Activated naive CD8-positive, alpha-beta T cell (primary cell): ENCODE data around the gene ADAMTSL1.

ENCODE experiments used
- H3K27ac Mint-ChIP-seq: one replicate; pipeline ENCODE4 v1.8.0; 2021; ENCODE audit warnings: mixed read lengths
- H3K27me3 Mint-ChIP-seq: one replicate; pipeline ENCODE4 v1.8.0; 2021; ENCODE audit warnings: mixed read lengths
- H3K36me3 Mint-ChIP-seq: one replicate; pipeline ENCODE4 v1.8.0; 2021; ENCODE audit warnings: mixed read lengths
- H3K4me1 Mint-ChIP-seq: one replicate; pipeline ENCODE4 v1.8.0; 2021; ENCODE audit warnings: low read depth, mixed read lengths
- H3K4me3 Mint-ChIP-seq: one replicate; pipeline ENCODE4 v1.8.0; 2021; ENCODE audit warnings: mild to moderate bottlenecking, mixed read lengths
- H3K9me3 Mint-ChIP-seq: one replicate; pipeline ENCODE4 v1.8.0; 2021; ENCODE audit warnings: low read depth, mixed read lengths

ADAMTSL1 gene

GRCh38 chr9:18473652-18474279 lies at the start of gene ADAMTSL1:
Gene ADAMTSL1 (plus strand): TSS chr9:18474153. CDS start chr9:18474233, 80 bp downstream.
- Mint-ChIP-seq H3K4me1 (no peaks in the 10 kb centered on the region), H3K27ac (no peak within 1 kb of the TSS), H3K36me3 (no peaks in the 10 kb centered on the region), H3K27me3 (peaks cover 6% of the 10 kb centered on the region), H3K4me3 (no peak within 1 kb of the TSS), H3K9me3 (no peaks in the 10 kb centered on the region)

- H3K27me3 Mint-ChIP-seq: peaks cover 5% of the 10 kb centered on the region
- no peak overlapping the region for H3K4me3 Mint-ChIP-seq
- H3K4me1 Mint-ChIP-seq: no peaks in the 10 kb centered on the region
- no peaks in the 10 kb centered on the region for H3K9me3 Mint-ChIP-seq
- H3K27ac Mint-ChIP-seq: no peak overlapping the region
- H3K36me3 Mint-ChIP-seq: no peaks in the 10 kb centered on the region
Measured at GRCh38 chr9:18427691-18428090, 46.3 kb upstream of the ADAMTSL1 start.

DNA sequence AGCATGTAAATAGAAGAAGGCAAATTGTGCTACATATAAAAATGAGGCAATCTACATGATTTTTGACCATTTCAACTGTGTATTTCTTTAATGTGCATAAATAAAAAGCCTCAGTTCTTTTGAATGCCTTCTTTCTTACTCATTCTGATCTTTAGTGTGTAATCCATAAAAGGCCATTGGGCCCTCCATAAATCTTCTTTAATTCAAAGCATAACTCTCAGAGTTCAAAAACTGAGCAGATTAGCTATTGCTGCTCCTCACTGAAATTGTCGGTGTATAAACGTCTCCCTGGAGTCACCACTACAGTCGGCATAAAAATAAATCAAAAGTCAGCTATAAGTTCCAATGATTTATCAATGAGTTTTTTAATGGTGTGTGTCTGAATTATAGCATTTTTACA lies 45.3 kb upstream of the ADAMTSL1 start:
- H3K27ac Mint-ChIP-seq: no peak overlapping the region
- H3K27me3 Mint-ChIP-seq: peaks cover 2% of the 10 kb centered on the region
- no peaks in the 10 kb centered on the region for H3K36me3 Mint-ChIP-seq
- no peak overlapping the region for H3K4me3 Mint-ChIP-seq
- H3K9me3 Mint-ChIP-seq: no peaks in the 10 kb centered on the region
- H3K4me1 Mint-ChIP-seq: no peaks in the 10 kb centered on the region

- H3K4me3 Mint-ChIP-seq: no peak overlapping the region
Measured at GRCh38 chr9:18429070-18429469, 44.9 kb upstream of the ADAMTSL1 start.

GRCh38 chr9:18433620-18434019 lies 40.3 kb upstream of the ADAMTSL1 start:
- Mint-ChIP-seq H3K27me3 (peaks cover 13% of the 10 kb centered on the region), H3K36me3 (no peaks in the 10 kb centered on the region), H3K27ac (no peak overlapping the region), H3K4me1 (peaks cover 2% of the 10 kb centered on the region), H3K9me3 (no peaks in the 10 kb centered on the region), H3K4me3 (no peak overlapping the region)

More at GRCh38 chr9:18429070-18429469, 44.9 kb upstream of the ADAMTSL1 start:
- H3K9me3 Mint-ChIP-seq: no peaks in the 10 kb centered on the region
- peaks cover 2% of the 10 kb centered on the region for H3K27me3 Mint-ChIP-seq
- no peaks in the 10 kb centered on the region for H3K4me1 Mint-ChIP-seq
- no peaks in the 10 kb centered on the region for H3K36me3 Mint-ChIP-seq
- H3K27ac Mint-ChIP-seq: no peak overlapping the region

DNA sequence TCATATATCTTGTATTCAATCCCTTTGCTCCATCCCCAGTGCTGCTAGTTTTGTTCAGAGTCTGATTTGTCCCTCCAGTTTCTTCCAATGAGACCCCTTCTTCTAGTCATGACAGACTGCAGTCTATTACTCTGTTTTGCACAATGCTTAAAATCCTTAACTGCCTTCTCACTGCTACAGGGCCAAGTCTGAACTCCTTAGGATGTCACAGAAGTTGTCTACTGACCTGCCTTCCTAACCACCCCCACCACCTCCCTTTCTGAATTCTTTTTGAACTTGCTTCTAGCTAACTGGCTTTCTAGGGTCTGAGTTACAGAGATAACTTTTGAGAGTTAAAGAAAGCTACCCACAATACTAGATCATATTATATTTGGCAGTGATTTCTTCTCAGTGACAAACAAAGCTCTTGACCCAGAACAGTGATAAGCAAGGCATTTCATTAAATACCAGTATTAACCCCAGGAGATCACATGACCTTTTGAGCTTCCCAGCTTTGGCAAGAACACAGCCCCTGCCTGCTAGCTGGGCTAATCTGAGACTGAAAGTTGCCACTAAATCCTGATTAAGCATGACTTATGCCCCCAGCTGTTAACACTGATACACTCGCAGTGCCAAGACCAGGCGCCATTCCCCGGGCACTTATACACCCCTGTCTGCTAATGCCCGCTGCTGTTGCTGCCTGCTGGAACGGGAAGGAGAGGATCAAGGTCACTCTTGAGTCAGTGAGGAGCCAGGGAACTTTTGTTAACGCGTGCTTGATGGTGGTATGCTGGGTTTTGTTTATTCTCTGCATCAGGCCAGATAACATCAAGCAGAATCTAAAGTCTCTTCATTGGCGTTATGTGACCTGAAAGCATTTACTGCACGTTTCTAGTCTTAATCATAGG lies 36.4 kb upstream of the ADAMTSL1 start:
- Mint-ChIP-seq H3K36me3 (no peaks in the 10 kb centered on the region), H3K27me3 (peaks cover 21% of the 10 kb centered on the region), H3K4me3 (peak overlapping the region; percentile 32)

DNA sequence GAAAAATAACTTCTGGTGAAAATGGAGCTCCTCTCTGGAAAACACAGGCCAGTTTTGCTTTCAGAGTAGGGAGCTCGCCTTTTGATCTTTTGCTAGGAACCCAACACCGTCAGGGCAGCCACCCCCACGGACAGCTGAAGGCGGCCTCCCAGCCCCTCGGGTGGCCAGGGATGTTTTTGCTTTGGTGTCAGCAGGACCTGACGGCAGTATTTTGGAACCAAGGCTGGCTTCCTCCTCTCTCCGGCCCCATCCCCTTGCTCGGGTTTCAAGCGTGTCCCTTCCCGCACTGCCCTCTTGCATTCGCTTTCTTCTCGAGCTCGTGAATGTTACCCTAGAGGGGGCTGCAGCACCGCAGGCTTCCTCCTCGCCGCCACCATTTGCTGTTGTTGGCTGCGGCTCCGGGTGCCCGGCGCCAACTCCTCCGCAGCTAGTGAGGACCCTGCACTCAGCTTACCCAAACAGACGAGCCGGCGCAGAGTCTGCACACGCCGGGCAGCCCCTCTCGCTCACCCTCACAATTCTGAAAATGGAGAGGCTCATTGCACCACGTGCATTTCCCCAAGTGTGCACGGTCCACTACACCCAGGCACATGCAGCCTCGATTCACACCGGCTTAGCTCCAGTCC lies 35.5 kb upstream of the ADAMTSL1 start:
- Mint-ChIP-seq H3K36me3 (no peaks in the 10 kb centered on the region), H3K27me3 (peaks cover 21% of the 10 kb centered on the region), H3K9me3 (no peaks in the 10 kb centered on the region), H3K4me3 (no peak overlapping the region), H3K4me1 (peaks cover 2% of the 10 kb centered on the region), H3K27ac (no peak overlapping the region)

More for the DNA sequence above, 36.4 kb upstream of the ADAMTSL1 start:
- H3K4me1 Mint-ChIP-seq: peaks cover 2% of the 10 kb centered on the region
- no peak overlapping the region for H3K27ac Mint-ChIP-seq
- no peaks in the 10 kb centered on the region for H3K9me3 Mint-ChIP-seq

DNA sequence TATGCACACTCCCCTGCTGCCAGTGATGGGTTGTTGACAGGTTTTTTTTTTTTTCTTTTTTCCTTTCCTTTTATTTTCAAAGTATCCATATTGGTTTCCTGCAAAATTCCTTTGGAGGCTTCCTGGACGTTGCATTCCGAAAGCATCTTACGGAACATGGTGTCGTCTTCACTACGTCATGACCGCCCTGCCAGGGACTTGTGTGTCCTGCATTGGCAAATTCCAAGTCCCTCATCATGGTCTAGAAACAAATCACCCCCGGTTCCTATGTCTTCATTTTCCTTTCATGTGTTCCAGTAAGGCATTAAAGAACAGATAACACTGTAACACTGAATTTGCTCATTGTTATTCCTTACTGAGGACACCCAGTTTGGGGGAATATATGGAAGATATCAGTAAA lies 35.0 kb upstream of the ADAMTSL1 start:
- Mint-ChIP-seq H3K27ac (no peak overlapping the region), H3K36me3 (no peaks in the 10 kb centered on the region), H3K4me3 (peak overlapping the region; percentile 11), H3K27me3 (peaks cover 21% of the 10 kb centered on the region), H3K9me3 (no peaks in the 10 kb centered on the region), H3K4me1 (peaks cover 2% of the 10 kb centered on the region)

DNA sequence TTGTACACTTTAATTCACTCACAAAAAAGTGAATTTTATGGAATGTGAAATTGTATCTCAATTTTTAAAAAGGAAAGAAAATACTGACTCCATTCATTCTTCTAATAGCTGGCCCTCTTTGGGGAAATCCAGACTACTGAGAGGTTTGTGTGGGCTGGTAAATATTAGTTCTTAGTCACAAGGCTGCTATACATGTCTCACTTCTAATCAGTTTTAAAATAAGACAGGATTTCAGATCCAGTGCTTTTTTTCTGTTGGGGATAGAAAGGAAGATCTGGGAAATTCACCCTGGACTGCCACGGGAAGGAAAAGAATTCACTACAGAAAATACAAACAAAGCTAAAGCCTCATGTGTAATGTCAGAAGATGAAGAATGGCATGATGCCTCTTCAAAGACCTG lies 32.7 kb upstream of the ADAMTSL1 start:
- no peaks in the 10 kb centered on the region for H3K36me3 Mint-ChIP-seq
- no peak overlapping the region for H3K27ac Mint-ChIP-seq
- no peak overlapping the region for H3K4me3 Mint-ChIP-seq
- no peaks in the 10 kb centered on the region for H3K9me3 Mint-ChIP-seq
- H3K4me1 Mint-ChIP-seq: peaks cover 2% of the 10 kb centered on the region
- peaks cover 18% of the 10 kb centered on the region for H3K27me3 Mint-ChIP-seq

GRCh38 chr9:18442629-18443491 lies 31.1 kb upstream of the ADAMTSL1 start:
- Mint-ChIP-seq H3K4me3 (no peak overlapping the region), H3K9me3 (no peaks in the 10 kb centered on the region), H3K27ac (no peak overlapping the region), H3K4me1 (peaks cover 2% of the 10 kb centered on the region), H3K36me3 (no peaks in the 10 kb centered on the region), H3K27me3 (peaks cover 10% of the 10 kb centered on the region)

DNA sequence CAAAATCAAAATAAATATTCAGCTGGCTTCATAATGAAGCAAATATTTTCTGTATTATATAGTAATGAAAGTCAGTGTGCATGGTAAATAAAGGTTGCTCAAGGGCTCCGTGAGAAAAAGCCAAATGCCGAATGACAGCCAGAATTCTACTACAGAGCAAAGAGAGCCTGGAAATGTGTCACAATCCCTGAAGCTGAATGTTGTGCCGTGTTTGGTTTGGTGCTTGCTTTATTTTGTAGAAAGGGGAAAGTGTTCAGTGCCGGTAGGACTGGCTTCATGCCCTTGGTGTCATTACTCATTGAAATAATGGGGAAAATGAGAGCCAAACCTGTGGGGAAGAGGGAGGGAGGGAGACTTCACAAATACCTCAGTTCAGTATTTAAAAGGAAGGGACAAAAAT lies 26.8 kb upstream of the ADAMTSL1 start:
- H3K27me3 Mint-ChIP-seq: no peaks in the 10 kb centered on the region
- no peak overlapping the region for H3K27ac Mint-ChIP-seq
- H3K36me3 Mint-ChIP-seq: no peaks in the 10 kb centered on the region
- H3K4me1 Mint-ChIP-seq: no peaks in the 10 kb centered on the region
- H3K9me3 Mint-ChIP-seq: no peaks in the 10 kb centered on the region
- no peak overlapping the region for H3K4me3 Mint-ChIP-seq

DNA sequence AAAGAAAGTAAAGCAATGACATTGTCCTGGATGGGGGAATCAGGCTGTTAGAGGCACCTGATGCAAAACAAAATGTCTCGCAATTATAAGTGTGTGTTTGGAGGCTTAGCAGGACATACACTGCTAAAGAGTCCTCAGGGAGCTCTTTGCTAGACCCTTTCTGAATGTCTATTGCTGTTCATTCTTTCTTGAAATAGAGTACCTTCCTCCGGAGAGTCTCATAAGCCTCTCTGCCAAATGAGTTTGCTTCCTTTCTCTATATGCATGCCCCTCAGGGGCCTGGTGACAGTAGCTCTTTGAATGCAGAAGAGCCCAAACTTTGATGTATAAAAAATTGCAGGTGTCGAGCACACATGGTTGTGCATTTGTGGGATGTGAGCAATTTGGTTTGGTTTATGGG lies 26.4 kb upstream of the ADAMTSL1 start:
- peaks cover 2% of the 10 kb centered on the region for H3K27me3 Mint-ChIP-seq
- no peak overlapping the region for H3K4me3 Mint-ChIP-seq
- no peak overlapping the region for H3K27ac Mint-ChIP-seq
- H3K9me3 Mint-ChIP-seq: no peaks in the 10 kb centered on the region
- no peaks in the 10 kb centered on the region for H3K36me3 Mint-ChIP-seq
- no peaks in the 10 kb centered on the region for H3K4me1 Mint-ChIP-seq

DNA sequence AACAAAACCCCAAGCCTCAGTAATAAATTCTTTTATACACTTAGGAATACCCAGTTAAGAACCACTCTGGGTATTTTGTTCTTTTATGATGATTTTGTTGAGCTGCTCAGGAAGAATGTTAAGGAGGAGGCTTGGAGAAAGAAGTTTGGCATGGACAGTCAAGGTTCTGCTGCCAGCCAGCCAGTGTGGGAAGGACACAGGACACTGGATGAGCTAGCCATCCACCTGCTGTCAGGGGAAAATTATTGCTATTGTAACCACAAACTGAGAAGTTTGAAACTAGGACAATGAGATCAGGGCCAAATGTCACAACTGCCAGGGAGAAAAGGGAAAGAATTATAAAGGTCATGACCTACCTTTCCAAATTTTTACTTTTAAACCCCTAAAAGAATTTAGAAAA lies 25.9 kb upstream of the ADAMTSL1 start:
- peaks cover 2% of the 10 kb centered on the region for H3K27me3 Mint-ChIP-seq
- no peak overlapping the region for H3K4me3 Mint-ChIP-seq
- no peaks in the 10 kb centered on the region for H3K36me3 Mint-ChIP-seq
- H3K4me1 Mint-ChIP-seq: no peaks in the 10 kb centered on the region
- H3K27ac Mint-ChIP-seq: no peak overlapping the region
- H3K9me3 Mint-ChIP-seq: no peaks in the 10 kb centered on the region

DNA sequence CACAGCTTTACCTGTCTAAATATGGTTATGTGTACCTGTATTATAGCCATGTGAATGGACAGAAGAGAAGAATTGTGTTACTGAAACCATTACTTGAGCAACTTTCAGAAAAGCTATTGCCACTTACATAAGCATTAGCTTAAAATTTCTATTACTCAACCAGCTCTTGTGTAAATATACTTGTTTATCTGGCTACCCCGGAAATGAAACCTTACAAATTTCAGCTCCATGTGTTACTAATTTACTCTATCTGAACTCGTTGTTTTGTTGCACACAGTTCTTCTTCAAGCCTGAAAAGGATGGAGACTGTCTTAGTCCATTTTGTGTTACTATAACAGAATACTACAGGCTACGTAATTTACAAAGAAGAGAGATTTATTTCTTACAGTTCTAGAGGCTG lies 22.5 kb upstream of the ADAMTSL1 start:
- no peaks in the 10 kb centered on the region for H3K4me1 Mint-ChIP-seq
- no peak overlapping the region for H3K4me3 Mint-ChIP-seq
- H3K27me3 Mint-ChIP-seq: peaks cover 2% of the 10 kb centered on the region
- H3K36me3 Mint-ChIP-seq: no peaks in the 10 kb centered on the region
- no peak overlapping the region for H3K27ac Mint-ChIP-seq
- H3K9me3 Mint-ChIP-seq: no peaks in the 10 kb centered on the region
